Mesodermal cell (in vitro differentiated cells): ENCODE data around the gene SRPK1. TPM values are rescaled to one million over a fixed set of nuclear protein-coding genes. Genes with fewer than 3 reads are reported as not detected.
A peak's percentile ranks its signal among the peaks of the same experiment; 100 is the strongest.

Experiments
- H3K27ac ChIP-seq: 2 replicates; pipeline ENCODE4 v1.7.0; 2013; ENCODE audit warnings: mild to moderate bottlenecking, low read depth, low read length, moderate library complexity; ENCODE audit not compliant: severe bottlenecking
- H3K36me3 ChIP-seq: 2 replicates; pipeline ENCODE4 v1.7.1; 2013; ENCODE audit warnings: mild to moderate bottlenecking, low read length, moderate library complexity; ENCODE audit not compliant: control insufficient read depth, insufficient read depth
- H3K4me1 ChIP-seq: one replicate; pipeline ENCODE4 v1.7.1; 2013; ENCODE audit warnings: mild to moderate bottlenecking, low read length; ENCODE audit not compliant: insufficient read depth, control insufficient read depth, poor library complexity, severe bottlenecking
- H3K4me3 ChIP-seq: 2 replicates; pipeline ENCODE4 v1.7.0; 2013; ENCODE audit warnings: low read length, control low read depth, mild to moderate bottlenecking; ENCODE audit not compliant: insufficient read depth, poor library complexity, severe bottlenecking; ENCODE audit errors: extremely low read depth
- H3K9me3 ChIP-seq: 2 replicates; pipeline ENCODE4 v1.7.1; 2013; ENCODE audit warnings: mild to moderate bottlenecking, low read length, moderate library complexity; ENCODE audit not compliant: control insufficient read depth
- WGBS, 2 experiments: methylation state at CpG; one replicate each; pipeline ENCODE4 v1.1.5; 2013; ENCODE audit warnings: missing lambda C conversion rate in 2 of 2; ENCODE audit not compliant: insufficient coverage in 2 of 2; 5-methylcytosine and 5-hydroxymethylcytosine counted together
- polyA plus RNA-seq, 2 experiments: library from polyadenylated mRNA; stranded (reverse); fragments of 50-300 nt; gene quantifications; one replicate each; pipeline ENCODE4 v1.2.3, GENCODE V29; 2013

SRPK1 gene
- 44.4 TPM for polyA plus RNA-seq (2013, experiment 1 of 2)
- polyA plus RNA-seq (2013, experiment 2 of 2): 49.7 TPM

GRCh38 chr6:35920793-35921732 is at the start of gene SRPK1:
TSS of gene SRPK1 (minus strand) at chr6:35921098. CDS start at chr6:35921056, 42 bp downstream.
- WGBS, 2 experiments: 0 to 1% methylated on average over 35 to 49 of the region's 69 CpGs
- Histone ChIP-seq H3K9me3 (no peaks in the 10 kb centered on the region), H3K27ac (peak within 1 kb of the TSS; percentile 18), H3K4me1 (no peaks in the 10 kb centered on the region), H3K4me3 (peak within 1 kb of the TSS; percentile 67), H3K36me3 (peaks cover 9% of the 10 kb centered on the region)

- no peaks in the 10 kb centered on the region for H3K9me3 ChIP-seq
- no peaks in the 10 kb centered on the region for H3K4me1 ChIP-seq
- no peaks in the 10 kb centered on the region for H3K36me3 ChIP-seq
- 90 to 93% methylated on average over 2 of the region's 4 CpGs for WGBS, 2 experiments
- no peak overlapping the region for H3K4me3 ChIP-seq
- H3K27ac ChIP-seq: no peak overlapping the region
These were observed 49.3 kb upstream of the SRPK1 start for GRCh38 chr6:35970181-35970580.

GRCh38 chr6:35969646-35970045 is 48.7 kb upstream of the SRPK1 start:
- Histone ChIP-seq H3K4me3 (no peak overlapping the region), H3K36me3 (no peaks in the 10 kb centered on the region), H3K9me3 (no peaks in the 10 kb centered on the region), H3K4me1 (no peaks in the 10 kb centered on the region), H3K27ac (no peak overlapping the region)

GRCh38 chr6:35968821-35969220 is 47.9 kb upstream of the SRPK1 start:
- H3K4me1 ChIP-seq: no peaks in the 10 kb centered on the region
- 92 to 95% methylated on average over 2 to 3 of the region's 4 CpGs for WGBS, 2 experiments
- no peak overlapping the region for H3K27ac ChIP-seq
- no peaks in the 10 kb centered on the region for H3K36me3 ChIP-seq
- H3K9me3 ChIP-seq: no peaks in the 10 kb centered on the region
- no peak overlapping the region for H3K4me3 ChIP-seq

- no peak overlapping the region for H3K27ac ChIP-seq
- no peaks in the 10 kb centered on the region for H3K9me3 ChIP-seq
- H3K4me1 ChIP-seq: peaks cover 6% of the 10 kb centered on the region
- no peak overlapping the region for H3K4me3 ChIP-seq
- 88% methylated on average over 2 of the region's 4 CpGs; no CpG with 5 or more reads in 1 of the 2 experiments for WGBS, 2 experiments
- no peaks in the 10 kb centered on the region for H3K36me3 ChIP-seq
These were observed 46.3 kb upstream of the SRPK1 start for GRCh38 chr6:35967076-35967774.

- Histone ChIP-seq H3K27ac (no peak overlapping the region), H3K4me1 (peaks cover 6% of the 10 kb centered on the region), H3K4me3 (no peak overlapping the region), H3K36me3 (no peaks in the 10 kb centered on the region), H3K9me3 (no peaks in the 10 kb centered on the region)
- 95 to 97% methylated on average over 11 to 12 of the region's 14 CpGs for WGBS, 2 experiments
These were observed 42.1 kb upstream of the SRPK1 start for GRCh38 chr6:35962779-35963560.

GRCh38 chr6:35960187-35960586 is 39.3 kb upstream of the SRPK1 start:
- no peaks in the 10 kb centered on the region for H3K36me3 ChIP-seq
- no peaks in the 10 kb centered on the region for H3K9me3 ChIP-seq
- peaks cover 6% of the 10 kb centered on the region for H3K4me1 ChIP-seq
- WGBS, 2 experiments: 60 to 92% methylated on average over 1 to 2 of the region's 2 CpGs
- H3K4me3 ChIP-seq: no peak overlapping the region
- H3K27ac ChIP-seq: no peak overlapping the region

GRCh38 chr6:35955970-35956369 is 35.1 kb upstream of the SRPK1 start:
- no peaks in the 10 kb centered on the region for H3K4me1 ChIP-seq
- H3K4me3 ChIP-seq: no peak overlapping the region
- H3K9me3 ChIP-seq: no peaks in the 10 kb centered on the region
- H3K27ac ChIP-seq: no peak overlapping the region
- WGBS, 2 experiments: 80% methylated on average over 1 of the region's 4 CpGs; no CpG with 5 or more reads in 1 of the 2 experiments
- H3K36me3 ChIP-seq: no peaks in the 10 kb centered on the region

GRCh38 chr6:35955521-35955920 is 34.6 kb upstream of the SRPK1 start:
- no peak overlapping the region for H3K4me3 ChIP-seq
- no peaks in the 10 kb centered on the region for H3K9me3 ChIP-seq
- no peaks in the 10 kb centered on the region for H3K36me3 ChIP-seq
- H3K27ac ChIP-seq: no peak overlapping the region
- 89 to 92% methylated on average over 5 of the region's 5 CpGs for WGBS, 2 experiments
- H3K4me1 ChIP-seq: no peaks in the 10 kb centered on the region

- Histone ChIP-seq H3K27ac (no peak overlapping the region), H3K4me1 (no peaks in the 10 kb centered on the region), H3K9me3 (no peaks in the 10 kb centered on the region), H3K36me3 (no peaks in the 10 kb centered on the region), H3K4me3 (no peak overlapping the region)
- WGBS, 2 experiments: 90 to 100% methylated on average over 5 to 7 of the region's 8 CpGs
These were observed 34.2 kb upstream of the SRPK1 start for GRCh38 chr6:35955071-35955470.
